H9 (cell line): Measurements from ENCODE around the gene CLNS1A. TPM values are rescaled to one million over a fixed set of nuclear protein-coding genes. Genes with fewer than 3 reads are reported as not detected.

Experiments
- DNase-seq: peaks from one replicate; pipeline ENCODE4 v3.0.0-alpha.2; 2017
- H2AFZ ChIP-seq: one replicate; pipeline ENCODE4 v1.6.1; 2013; ENCODE audit warnings: mild to moderate bottlenecking, low read length, control low read depth, moderate library complexity
- H2AK5ac ChIP-seq: 2 replicates; pipeline ENCODE4 v1.6.1; 2013; ENCODE audit warnings: low read length, control low read depth, mixed read lengths; ENCODE audit not compliant: insufficient read length
- H2BK120ac ChIP-seq: one replicate; pipeline ENCODE4 v1.6.1; 2013; ENCODE audit warnings: low read depth, mild to moderate bottlenecking, low read length, control low read depth, inconsistent platforms; ENCODE audit not compliant: poor library complexity, severe bottlenecking
- H2BK12ac ChIP-seq: 2 replicates; pipeline ENCODE4 v1.6.1; 2013; ENCODE audit warnings: low read length, control low read depth, mixed read lengths, low read depth; ENCODE audit not compliant: insufficient read length
- H2BK15ac ChIP-seq: 2 replicates; pipeline ENCODE4 v1.6.1; 2013; ENCODE audit warnings: low read depth, low read length, control low read depth
- H2BK20ac ChIP-seq: one replicate; pipeline ENCODE4 v1.6.1; 2013; ENCODE audit warnings: low read depth, mild to moderate bottlenecking, low read length, control low read depth, inconsistent platforms; ENCODE audit not compliant: poor library complexity, severe bottlenecking
- H2BK5ac ChIP-seq: 2 replicates; pipeline ENCODE4 v1.6.1; 2013; ENCODE audit warnings: low read length, control low read depth, mixed read lengths; ENCODE audit not compliant: insufficient read length
- H3K14ac ChIP-seq: 2 replicates; pipeline ENCODE4 v1.6.1; 2013; ENCODE audit warnings: low read length, control low read depth; ENCODE audit not compliant: insufficient read depth
- H3K18ac ChIP-seq: 2 replicates; pipeline ENCODE4 v1.6.1; 2013; ENCODE audit warnings: low read depth, mild to moderate bottlenecking, mixed read lengths, low read length, control low read depth; ENCODE audit not compliant: insufficient read length
- H3K23ac ChIP-seq: 2 replicates; pipeline ENCODE4 v1.6.1; 2013; ENCODE audit warnings: low read length, control low read depth, mixed read lengths, low read depth; ENCODE audit not compliant: insufficient read length
- H3K23me2 ChIP-seq: 2 replicates; pipeline ENCODE4 v1.6.1; 2013; ENCODE audit warnings: low read depth, mild to moderate bottlenecking, mixed read lengths, low read length, control low read depth; ENCODE audit not compliant: insufficient read length, poor library complexity, severe bottlenecking
- H3K27ac ChIP-seq: 2 replicates; pipeline ENCODE4 v1.5.1; 2013; ENCODE audit warnings: low read length, control low read depth, mixed read lengths, low read depth; ENCODE audit not compliant: insufficient read length
- H3K27me3 ChIP-seq: 2 replicates; pipeline ENCODE4 v1.6.1; 2013; ENCODE audit warnings: low read length, control low read depth, inconsistent platforms; ENCODE audit not compliant: insufficient read depth
- H3K4ac ChIP-seq: 2 replicates; pipeline ENCODE4 v1.6.1; 2013; ENCODE audit warnings: low read depth, mild to moderate bottlenecking, control low read depth, inconsistent platforms, low read length, moderate library complexity
- H3K4me1 ChIP-seq: 2 replicates; pipeline ENCODE4 v1.6.1; 2013; ENCODE audit warnings: low read length, control low read depth, inconsistent platforms; ENCODE audit not compliant: insufficient read depth
- H3K4me2 ChIP-seq: 2 replicates; pipeline ENCODE4 v1.6.1; 2013; ENCODE audit warnings: low read length, control low read depth, mixed read lengths; ENCODE audit not compliant: insufficient read length, insufficient read depth
- H3K56ac ChIP-seq: 2 replicates; pipeline ENCODE4 v1.6.1; 2013; ENCODE audit warnings: low read depth, mild to moderate bottlenecking, mixed read lengths, low read length, control low read depth; ENCODE audit not compliant: insufficient read length
- H3K79me1 ChIP-seq: 2 replicates; pipeline ENCODE4 v1.6.1; 2013; ENCODE audit warnings: low read depth, mild to moderate bottlenecking, moderate library complexity, low read length, control low read depth, inconsistent platforms; ENCODE audit not compliant: insufficient read depth, poor library complexity, severe bottlenecking
- H3K79me2 ChIP-seq: 2 replicates; pipeline ENCODE4 v1.6.1; 2013; ENCODE audit warnings: low read length, control low read depth, inconsistent platforms; ENCODE audit not compliant: insufficient read depth
- H3K9ac ChIP-seq: 2 replicates; pipeline ENCODE4 v1.6.1; 2013; ENCODE audit warnings: low read length, control low read depth, mixed read lengths; ENCODE audit not compliant: insufficient read length; ENCODE audit errors: extremely low read depth
- H3K9me3 ChIP-seq: one replicate; pipeline ENCODE4 v1.6.1; 2013; ENCODE audit warnings: low read depth, low read length, inconsistent platforms; ENCODE audit not compliant: control insufficient read depth
- H3T11ph ChIP-seq: one replicate; pipeline ENCODE4 v1.6.1; 2013; ENCODE audit warnings: mild to moderate bottlenecking, low read length, control low read depth, inconsistent platforms
- H4K20me1 ChIP-seq: one replicate; pipeline ENCODE4 v1.6.1; 2013; ENCODE audit not compliant: control insufficient read depth, insufficient read length, insufficient read depth
- H4K5ac ChIP-seq: 2 replicates; pipeline ENCODE4 v1.6.1; 2013; ENCODE audit warnings: low read depth, mild to moderate bottlenecking, mixed read lengths, low read length, control low read depth; ENCODE audit not compliant: insufficient read length
- H4K8ac ChIP-seq: replicated peaks from 2 replicates; pipeline ENCODE4 v1.6.1; 2013; ENCODE audit warnings: low read length, control low read depth, mixed read lengths, low read depth; ENCODE audit not compliant: insufficient read length
- H4K91ac ChIP-seq: 2 replicates; pipeline ENCODE4 v1.6.1; 2013; ENCODE audit warnings: low read depth, mild to moderate bottlenecking, moderate library complexity, mixed read lengths, low read length, control low read depth; ENCODE audit not compliant: insufficient read length
- H3K27ac Mint-ChIP-seq, 3 experiments: 2 replicates in 2 of 3; 3 replicates in 1 of 3; pipeline ENCODE4 v1.8.0; 2020 to 2021; ENCODE audit warnings: mixed read lengths in 3 of 3, mild to moderate bottlenecking in 1 of 3, moderate library complexity in 1 of 3
- H3K27me3 Mint-ChIP-seq: 2 replicates; pipeline ENCODE4 v1.8.0; 2021; ENCODE audit warnings: low read depth, mild to moderate bottlenecking, moderate library complexity, mixed read lengths
- H3K36me3 Mint-ChIP-seq, 3 experiments: 2 replicates in 2 of 3; 3 replicates in 1 of 3; pipeline ENCODE4 v1.8.0; 2020 to 2021; ENCODE audit warnings: low read depth in 3 of 3, mixed read lengths in 3 of 3; ENCODE audit not compliant: insufficient read depth in 1 of 3
- H3K4me1 Mint-ChIP-seq, 2 experiments: 2 replicates each; pipeline ENCODE4 v1.8.0; 2020; ENCODE audit warnings: mixed read lengths in 2 of 2
- H3K4me3 Mint-ChIP-seq, 2 experiments: 2 replicates in 1 of 2; 3 replicates in 1 of 2; pipeline ENCODE4 v1.8.0; 2020 to 2021; ENCODE audit warnings: mild to moderate bottlenecking in 2 of 2, mixed read lengths in 2 of 2, moderate library complexity in 1 of 2
- H3K9me3 Mint-ChIP-seq, 2 experiments: 2 replicates in 1 of 2; 3 replicates in 1 of 2; pipeline ENCODE4 v1.8.0; 2020; ENCODE audit warnings: mild to moderate bottlenecking in 2 of 2, mixed read lengths in 2 of 2, moderate library complexity in 1 of 2
- total RNA-seq: library from RNA; stranded (reverse); gene quantifications from 2 replicates; pipeline ENCODE4 v1.2.1, GENCODE V29; 2021
- TF ChIP-seq, protein P1 (sequence below): fragments of 200-600 bp; sonication (generic); conservative IDR thresholded peaks from 3 replicates; pipeline ENCODE4 v1.8.0; 2021; ENCODE audit warnings: antibody characterized with exemption, mild to moderate bottlenecking

Gene CLNS1A
- total RNA-seq, 1 experiment from 2014 or later, result 165 TPM

GRCh38 chr11:77593883-77594282, 43.7 kb downstream of the CLNS1A start:
- peak overlapping the region in 1 of 3 experiments; percentile 19; a peak in 1 of 7 replicates for H3K27ac Mint-ChIP-seq
- H2BK5ac ChIP-seq, result no peak overlapping the region
- H3K23me2 ChIP-seq, result peaks cover 7% of the 10 kb centered on the region
- peaks cover 22% of the 10 kb centered on the region for H3K27me3 Mint-ChIP-seq
- H4K91ac ChIP-seq, result no peak overlapping the region
- H3K27ac ChIP-seq, result no peak overlapping the region
- TF ChIP-seq, protein P1, sequence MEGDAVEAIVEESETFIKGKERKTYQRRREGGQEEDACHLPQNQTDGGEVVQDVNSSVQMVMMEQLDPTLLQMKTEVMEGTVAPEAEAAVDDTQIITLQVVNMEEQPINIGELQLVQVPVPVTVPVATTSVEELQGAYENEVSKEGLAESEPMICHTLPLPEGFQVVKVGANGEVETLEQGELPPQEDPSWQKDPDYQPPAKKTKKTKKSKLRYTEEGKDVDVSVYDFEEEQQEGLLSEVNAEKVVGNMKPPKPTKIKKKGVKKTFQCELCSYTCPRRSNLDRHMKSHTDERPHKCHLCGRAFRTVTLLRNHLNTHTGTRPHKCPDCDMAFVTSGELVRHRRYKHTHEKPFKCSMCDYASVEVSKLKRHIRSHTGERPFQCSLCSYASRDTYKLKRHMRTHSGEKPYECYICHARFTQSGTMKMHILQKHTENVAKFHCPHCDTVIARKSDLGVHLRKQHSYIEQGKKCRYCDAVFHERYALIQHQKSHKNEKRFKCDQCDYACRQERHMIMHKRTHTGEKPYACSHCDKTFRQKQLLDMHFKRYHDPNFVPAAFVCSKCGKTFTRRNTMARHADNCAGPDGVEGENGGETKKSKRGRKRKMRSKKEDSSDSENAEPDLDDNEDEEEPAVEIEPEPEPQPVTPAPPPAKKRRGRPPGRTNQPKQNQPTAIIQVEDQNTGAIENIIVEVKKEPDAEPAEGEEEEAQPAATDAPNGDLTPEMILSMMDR, result no peak
- no peak overlapping the region for H2AFZ ChIP-seq
- H2BK15ac ChIP-seq, result no peak overlapping the region
- H3K9me3 ChIP-seq, result no peaks in the 10 kb centered on the region
- H2AK5ac ChIP-seq, result no peak overlapping the region
- no peak overlapping the region for H3K14ac ChIP-seq
- H3K4me1 Mint-ChIP-seq, result peaks cover 8 to 13% of the 10 kb centered on the region in 2 experiments
- H4K20me1 ChIP-seq, result no peaks in the 10 kb centered on the region
- H2BK20ac ChIP-seq, result no peak overlapping the region
- H3K18ac ChIP-seq, result no peak overlapping the region
- no peak for DNase-seq
- H3K27me3 ChIP-seq, result no peaks in the 10 kb centered on the region; the same call in 1 of the 2 replicates
- no peak overlapping the region for H4K8ac ChIP-seq
- H3K4me1 ChIP-seq, result no peaks in the 10 kb centered on the region
- no peak overlapping the region for H3K4me3 Mint-ChIP-seq
- no peak overlapping the region for H2BK12ac ChIP-seq
- peaks cover 0 to under 1% of the 10 kb centered on the region in 2 experiments; a peak in 1 of 5 replicates for H3K9me3 Mint-ChIP-seq
- no peak overlapping the region for H4K5ac ChIP-seq
- H2BK120ac ChIP-seq, result no peak overlapping the region
- H3K9ac ChIP-seq, result no peak overlapping the region
- no peak overlapping the region for H3T11ph ChIP-seq
- H3K79me1 ChIP-seq, result no peaks in the 10 kb centered on the region
- no peak overlapping the region for H3K23ac ChIP-seq
- H3K36me3 Mint-ChIP-seq, result no peaks in the 10 kb centered on the region; a peak in 1 of 7 replicates
- H3K4ac ChIP-seq, result no peak overlapping the region
- H3K56ac ChIP-seq, result no peak overlapping the region
- no peak overlapping the region for H3K4me2 ChIP-seq
- H3K79me2 ChIP-seq, result no peaks in the 10 kb centered on the region
